K562 (cell line): ENCODE results near the gene AAGAB. TPM values are rescaled to one million over a fixed set of nuclear protein-coding genes. Genes with fewer than 3 reads are reported as not detected.

Experiments
- ATAC-seq: fragments of 200-7000 bp; cut with Tn5 transposase; 3 replicates; pipeline ENCODE4 v1.9.1; 2020; ENCODE audit warnings: moderate library complexity
- BruUV-seq: library from RNA; stranded (reverse); fragments of 400-500 nt; replicated peaks from 2 replicates; lab custom pipeline; 2021; lab: Mats Ljungman, UMichigan
- CTCF ChIA-PET: fragments of 300-600 bp; formaldehyde crosslinking; extraction: SDS; loops from one replicate; lab custom pipeline; 2021; ENCODE audit warnings: low intra/inter-chr PET ratio; lab: Yijun Ruan, JAX
- POLR2A ChIA-PET: fragments of 300-600, 350-650 bp; sonication (Branson Sonifier 250); formaldehyde crosslinking; extraction: SDS; loops from one replicate; lab custom pipeline; 2021; ENCODE audit warnings: antibody characterized with exemption, inconsistent platforms; lab: Yijun Ruan, JAX
- DNase-seq, 4 experiments: peaks; one replicate each; pipeline versions ENCODE4 v3.0.0 to v3.0.0-alpha.2; 2011 to 2018; ENCODE audit warnings: low spot score in 3 of 4, mixed read lengths in 3 of 4; ENCODE audit errors: extremely low read depth in 1 of 4
- FAIRE-seq: peaks from 2 replicates; lab custom pipeline; 2011; peaks lifted over from hg19 to GRCh38; lab: Jason Lieb, UNC
- H2AFZ ChIP-seq: 2 replicates; pipeline ENCODE4 v1.6.0; 2011; ENCODE audit warnings: low read depth, low read length, control low read depth, inconsistent platforms
- H3K27ac ChIP-seq: fragments of 200-600 bp; 3 replicates; pipeline ENCODE4 v1.8.0; 2011; ENCODE audit warnings: low read depth, mild to moderate bottlenecking, control low read depth, inconsistent platforms, low read length, moderate library complexity, mixed read lengths; ENCODE audit errors: extremely low read depth
- H3K27me3 ChIP-seq, 2 experiments: fragments of 300-600 bp in 1 of 2; 2 replicates in 1 of 2; 3 replicates in 1 of 2; pipeline versions ENCODE4 v1.6.0 to v1.8.0; 2011; ENCODE audit warnings: inconsistent platforms in 2 of 2, low read length in 2 of 2, mild to moderate bottlenecking in 1 of 2, mixed read lengths in 1 of 2, moderate library complexity in 1 of 2; ENCODE audit not compliant: control insufficient read depth in 2 of 2, insufficient read depth in 2 of 2
- H3K36me3 ChIP-seq: fragments of 300-600 bp; 3 replicates; pipeline ENCODE4 v1.8.0; 2011; ENCODE audit warnings: mild to moderate bottlenecking, low read length, inconsistent platforms; ENCODE audit not compliant: control insufficient read depth, insufficient read depth
- H3K4me1 ChIP-seq, 2 experiments: fragments of 200-600 bp in 1 of 2; replicated peaks in 1 of 2; 2 replicates in 1 of 2; 3 replicates in 1 of 2; pipeline versions ENCODE4 v1.5.1 to v1.8.0; 2011; ENCODE audit warnings: inconsistent platforms in 2 of 2, low read length in 2 of 2, mild to moderate bottlenecking in 1 of 2, mixed read lengths in 1 of 2, moderate library complexity in 1 of 2; ENCODE audit not compliant: control insufficient read depth in 2 of 2, insufficient read depth in 2 of 2
- H3K4me2 ChIP-seq: 2 replicates; pipeline ENCODE4 v1.6.1; 2011; ENCODE audit warnings: low read length, control low read depth, inconsistent platforms, mixed read lengths; ENCODE audit not compliant: insufficient read depth
- H3K4me3 ChIP-seq: fragments of 200-600 bp; sonication (generic), shearing (Covaris generic); 2 replicates; pipeline ENCODE4 v1.5.1; 2016; ENCODE audit warnings: control low read depth, inconsistent platforms
- H3K79me2 ChIP-seq: fragments of 200-600 bp; 3 replicates; pipeline ENCODE4 v1.8.0; 2011; ENCODE audit warnings: low read length, inconsistent platforms; ENCODE audit not compliant: control insufficient read depth, insufficient read depth
- H3K9ac ChIP-seq, 2 experiments: 2 replicates each; pipeline versions ENCODE4 v1.6.0 to v1.6.1; 2011; ENCODE audit warnings: low read depth in 2 of 2, low read length in 2 of 2, control low read depth in 1 of 2, inconsistent platforms in 1 of 2, mild to moderate bottlenecking in 1 of 2, mixed read lengths in 1 of 2; ENCODE audit not compliant: insufficient read depth in 1 of 2
- H3K9me1 ChIP-seq: one replicate; pipeline ENCODE4 v1.6.0; 2011; ENCODE audit warnings: inconsistent platforms, mild to moderate bottlenecking, low read length, moderate library complexity; ENCODE audit not compliant: control insufficient read depth, insufficient read depth
- H3K9me3 ChIP-seq: replicated peaks from 2 replicates; pipeline ENCODE4 v1.5.1; 2011; ENCODE audit warnings: low read depth, low read length, inconsistent platforms; ENCODE audit not compliant: control insufficient read depth, insufficient read depth
- H4K20me1 ChIP-seq: replicated peaks from 2 replicates; pipeline ENCODE4 v1.6.1; 2011; ENCODE audit warnings: low read length, inconsistent platforms, mixed read lengths; ENCODE audit not compliant: control insufficient read depth, insufficient read depth
- BRD4 ChIP-seq: fragments of 200-600 bp; sonication (generic); IDR thresholded peaks from 2 replicates; pipeline ENCODE4 v1.6.1; 2017; ENCODE audit warnings: inconsistent platforms
- CAMTA2 ChIP-seq: fragments of 250-450 bp; sonication (Bioruptor Pico); conservative IDR thresholded peaks from 2 replicates; pipeline ENCODE4 v1.5.1; 2022
- CBFA2T2 ChIP-seq: fragments of 450-650 bp; conservative IDR thresholded peaks from 2 replicates; pipeline ENCODE4 v1.6.1; 2017; ENCODE audit warnings: mild to moderate bottlenecking
- KDM5B ChIP-seq: fragments of 200-600 bp; sonication (generic); IDR thresholded peaks from 2 replicates; pipeline ENCODE4 v1.6.1; 2012; ENCODE audit warnings: low read depth, mild to moderate bottlenecking, moderate library complexity, low read length, control low read depth, inconsistent platforms; ENCODE audit not compliant: insufficient replicate concordance
- NFATC3 ChIP-seq: fragments of 450-650 bp; IDR thresholded peaks from 2 replicates; pipeline ENCODE4 v1.6.1; 2017; ENCODE audit warnings: mild to moderate bottlenecking
- NR2C2 ChIP-seq, 2 experiments: fragments of 200-800 bp in 1 of 2; sonication (Bioruptor generic) in 1 of 2; sonication (generic) in 1 of 2; formaldehyde crosslinking in 1 of 2; IDR thresholded peaks; 2 replicates each; pipeline versions ENCODE4 v1.6.1 to v1.8.0; 2016 to 2022; ENCODE audit warnings: mild to moderate bottlenecking in 1 of 2, missing compliant biosample characterization in 1 of 2, missing genetic modification characterization in 1 of 2, missing genetic modification reagents in 1 of 2
- RFX5 ChIP-seq: IDR thresholded peaks from 2 replicates; pipeline ENCODE4 v1.6.1; 2011; ENCODE audit warnings: low read depth, mild to moderate bottlenecking, improper control_type of control experiment, low read length
- SMAD1 ChIP-seq: fragments of 150-350 bp; IDR thresholded peaks from 2 replicates; pipeline ENCODE4 v1.6.1; 2014; ENCODE audit warnings: low read length, low read depth; ENCODE audit not compliant: partially characterized antibody
- XRCC5 ChIP-seq: fragments of 200-400 bp; formaldehyde crosslinking; IDR thresholded peaks from 2 replicates; pipeline ENCODE4 v1.6.1; 2017; ENCODE audit warnings: low read depth, mild to moderate bottlenecking, low read length
- ZBTB7A ChIP-seq: IDR thresholded peaks from 2 replicates; pipeline ENCODE4 v1.6.1; 2011; ENCODE audit warnings: low read depth, mild to moderate bottlenecking, low read length, moderate library complexity, borderline replicate concordance; ENCODE audit not compliant: control insufficient read depth
- ZNF121 ChIP-seq: sonication (generic); formaldehyde crosslinking; conservative IDR thresholded peaks from 2 replicates; pipeline ENCODE4 v1.8.0; 2022; ENCODE audit warnings: missing genetic modification reagents
- ZNF134 ChIP-seq: fragments of 250-450 bp; sonication (Bioruptor Pico); conservative IDR thresholded peaks from 2 replicates; pipeline ENCODE4 v1.4.0; 2020
- ZNF217 ChIP-seq: sonication (generic); formaldehyde crosslinking; IDR thresholded peaks from 2 replicates; pipeline ENCODE4 v1.8.0; 2022; ENCODE audit warnings: mild to moderate bottlenecking, missing genetic modification reagents
- WGBS: fragments of 100-300 bp; shearing (Covaris generic); methylation state at CpG from one replicate; pipeline ENCODE4 v1.1.6; 2016; ENCODE audit warnings: low coverage, mixed read lengths; ENCODE audit not compliant: insufficient coverage; ENCODE audit errors: missing lambda C conversion rate; 5-methylcytosine and 5-hydroxymethylcytosine counted together
- in situ Hi-C: fragments of 300-500 bp; cut with MboI; formaldehyde crosslinking; loops from 4 replicates; pipeline ENCODE4 v1.15.0; 2018; ENCODE audit warnings: inconsistent platforms, mixed read lengths
- intact Hi-C: fragments of 100-400 bp; cut with micrococcal nuclease; formaldehyde crosslinking; loops from 2 replicates; pipeline ENCODE4 v1.14.2; 2022
- polyA plus RNA-seq, 8 experiments: library from polyadenylated mRNA; depleted of rRNA in 4 of 8; stranded (reverse) in 5 of 8; unstranded in 3 of 8; fragments of >200 nt; fragmentation: Nextera tagmentation in 2 of 8; fragmentation: Illumina TruSeq in 1 of 8; extraction: Ambion mirVana in 2 of 8; extraction: Trizol in 1 of 8; gene quantifications; 2 replicates each; pipeline versions ENCODE4 v1.2.1 to v1.2.3, GENCODE V29; 2011 to 2014; ENCODE audit warnings: inconsistent platforms in 1 of 8, missing spikeins in 1 of 8
- total RNA-seq, 7 experiments: library from RNA; depleted of rRNA in 6 of 7; stranded (reverse); fragments of >200 nt in 6 of 7; fragmentation: Illumina TruSeq in 2 of 7; extraction: Trizol in 2 of 7; gene quantifications; 2 replicates each; pipeline versions ENCODE4 v1.2.1 to v1.2.3, GENCODE V29; 2011 to 2021; ENCODE audit warnings: low replicate concordance in 1 of 7
- TF ChIP-seq, protein P1 (sequence below): sonication (generic); formaldehyde crosslinking; IDR thresholded peaks from 2 replicates; pipeline ENCODE4 v1.8.0; 2022; ENCODE audit warnings: mild to moderate bottlenecking, missing genetic modification reagents
- TF ChIP-seq, protein P2 (sequence below): fragments of 250-450 bp; sonication (Bioruptor Pico); IDR thresholded peaks from 2 replicates; pipeline ENCODE4 v1.4.0; 2020
- TF ChIP-seq, protein P3 (sequence below): fragments of 450-650 bp; formaldehyde crosslinking; IDR thresholded peaks from 2 replicates; pipeline ENCODE4 v1.4.0; 2020; ENCODE audit warnings: mild to moderate bottlenecking

Gene AAGAB
- total and polyA plus RNA-seq, 9 of the 15 experiments (the other 6 are each of a cell fraction or from before 2014, with no cell fraction given) = 17.8 to 109 (median 58.3) TPM

DNA sequence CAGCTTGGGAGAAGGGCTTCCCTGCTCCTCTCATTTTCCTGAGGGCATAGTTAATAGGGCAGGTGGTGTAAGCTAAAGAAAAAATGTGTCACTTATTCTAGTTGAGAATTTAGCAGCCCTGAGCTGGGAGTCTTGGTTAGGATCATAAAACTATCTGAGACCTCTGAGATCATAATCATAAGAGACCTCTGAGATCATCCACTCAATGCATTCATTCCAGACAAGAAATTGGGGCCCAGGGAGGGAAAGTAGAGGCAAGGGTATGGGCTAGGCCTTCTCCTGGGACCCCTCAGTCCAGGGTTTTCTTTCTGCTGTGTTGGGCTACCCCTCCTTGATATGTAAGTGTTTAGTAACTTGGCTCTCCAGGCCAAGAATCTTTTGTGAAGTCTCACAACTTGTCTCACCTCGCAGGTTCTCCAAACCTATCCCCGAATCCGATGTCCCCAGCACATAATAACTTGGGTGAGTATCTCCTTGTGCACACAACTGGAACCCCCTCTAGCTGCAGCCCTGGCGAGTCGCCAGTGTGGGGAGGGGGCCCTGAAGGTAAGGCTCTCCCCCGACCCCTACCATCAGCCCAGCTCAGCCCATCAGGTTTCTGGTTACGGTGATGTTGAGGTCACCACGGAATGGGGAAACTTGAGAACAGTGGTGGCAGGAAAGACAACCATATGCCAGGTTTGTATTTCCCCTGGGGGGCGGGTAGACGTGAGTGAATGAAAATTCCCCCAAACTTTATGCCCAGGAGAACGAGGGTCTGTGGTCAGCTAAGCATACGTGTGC, 84.1 kb downstream of the AAGAB start:
- POLR2A ChIA-PET = interaction anchor here (0.7 to 1.2 kb wide), 2 partner anchors 9 to 107 kb away, joined by 3 read pairs; no protein-coding TSS in a partner anchor
- CTCF ChIA-PET = no interaction called here
- FAIRE-seq (no peak), DNase-seq (no peak), ATAC-seq (no peak)
- Histone ChIP-seq H3K4me2 (no peak overlapping the region), H3K36me3 (peaks cover 39% of the 10 kb centered on the region; the same call in 2 of the 3 replicates), H3K27ac (no peak overlapping the region), H3K4me3 (no peak overlapping the region), H3K79me2 (no peaks in the 10 kb centered on the region), H2AFZ (no peak overlapping the region), H3K9ac (no peak overlapping the region), H3K9me3 (no peaks in the 10 kb centered on the region), H3K9me1 (no peaks in the 10 kb centered on the region), H3K4me1 (no peaks in the 10 kb centered on the region), H4K20me1 (0 out of 2 replicates have a peak, but pooled peaks cover 8% of the 10 kb centered on the region), H3K27me3 (no peaks in the 10 kb centered on the region)
- intact Hi-C loops (loop anchor here (10.0 kb wide), 1 partner anchor 106 kb away; the partner anchor contains the start of gene SMAD3), in situ Hi-C loops (no loop called here)
- WGBS = 86% methylated on average over 12 of the region's 12 CpGs
- no TSS peak for BruUV-seq
- TF ChIP-seq ZNF217 (CRISPR knock-in tag) = no peak
- no peak for TF ChIP-seq RFX5
- TF ChIP-seq BRD4 = no peak
- TF ChIP-seq, protein P1, sequence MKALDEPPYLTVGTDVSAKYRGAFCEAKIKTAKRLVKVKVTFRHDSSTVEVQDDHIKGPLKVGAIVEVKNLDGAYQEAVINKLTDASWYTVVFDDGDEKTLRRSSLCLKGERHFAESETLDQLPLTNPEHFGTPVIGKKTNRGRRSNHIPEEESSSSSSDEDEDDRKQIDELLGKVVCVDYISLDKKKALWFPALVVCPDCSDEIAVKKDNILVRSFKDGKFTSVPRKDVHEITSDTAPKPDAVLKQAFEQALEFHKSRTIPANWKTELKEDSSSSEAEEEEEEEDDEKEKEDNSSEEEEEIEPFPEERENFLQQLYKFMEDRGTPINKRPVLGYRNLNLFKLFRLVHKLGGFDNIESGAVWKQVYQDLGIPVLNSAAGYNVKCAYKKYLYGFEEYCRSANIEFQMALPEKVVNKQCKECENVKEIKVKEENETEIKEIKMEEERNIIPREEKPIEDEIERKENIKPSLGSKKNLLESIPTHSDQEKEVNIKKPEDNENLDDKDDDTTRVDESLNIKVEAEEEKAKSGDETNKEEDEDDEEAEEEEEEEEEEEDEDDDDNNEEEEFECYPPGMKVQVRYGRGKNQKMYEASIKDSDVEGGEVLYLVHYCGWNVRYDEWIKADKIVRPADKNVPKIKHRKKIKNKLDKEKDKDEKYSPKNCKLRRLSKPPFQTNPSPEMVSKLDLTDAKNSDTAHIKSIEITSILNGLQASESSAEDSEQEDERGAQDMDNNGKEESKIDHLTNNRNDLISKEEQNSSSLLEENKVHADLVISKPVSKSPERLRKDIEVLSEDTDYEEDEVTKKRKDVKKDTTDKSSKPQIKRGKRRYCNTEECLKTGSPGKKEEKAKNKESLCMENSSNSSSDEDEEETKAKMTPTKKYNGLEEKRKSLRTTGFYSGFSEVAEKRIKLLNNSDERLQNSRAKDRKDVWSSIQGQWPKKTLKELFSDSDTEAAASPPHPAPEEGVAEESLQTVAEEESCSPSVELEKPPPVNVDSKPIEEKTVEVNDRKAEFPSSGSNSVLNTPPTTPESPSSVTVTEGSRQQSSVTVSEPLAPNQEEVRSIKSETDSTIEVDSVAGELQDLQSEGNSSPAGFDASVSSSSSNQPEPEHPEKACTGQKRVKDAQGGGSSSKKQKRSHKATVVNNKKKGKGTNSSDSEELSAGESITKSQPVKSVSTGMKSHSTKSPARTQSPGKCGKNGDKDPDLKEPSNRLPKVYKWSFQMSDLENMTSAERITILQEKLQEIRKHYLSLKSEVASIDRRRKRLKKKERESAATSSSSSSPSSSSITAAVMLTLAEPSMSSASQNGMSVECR (CRISPR knock-in tag) = no peak
- no peak for TF ChIP-seq ZNF134
- TF ChIP-seq, protein P2, sequence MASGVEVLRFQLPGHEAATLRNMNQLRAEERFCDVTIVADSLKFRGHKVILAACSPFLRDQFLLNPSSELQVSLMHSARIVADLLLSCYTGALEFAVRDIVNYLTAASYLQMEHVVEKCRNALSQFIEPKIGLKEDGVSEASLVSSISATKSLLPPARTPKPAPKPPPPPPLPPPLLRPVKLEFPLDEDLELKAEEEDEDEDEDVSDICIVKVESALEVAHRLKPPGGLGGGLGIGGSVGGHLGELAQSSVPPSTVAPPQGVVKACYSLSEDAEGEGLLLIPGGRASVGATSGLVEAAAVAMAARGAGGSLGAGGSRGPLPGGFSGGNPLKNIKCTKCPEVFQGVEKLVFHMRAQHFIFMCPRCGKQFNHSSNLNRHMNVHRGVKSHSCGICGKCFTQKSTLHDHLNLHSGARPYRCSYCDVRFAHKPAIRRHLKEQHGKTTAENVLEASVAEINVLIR = no peak
- no peak for TF ChIP-seq CBFA2T2
- TF ChIP-seq NR2C2 (CRISPR knock-in tag; IDR thresholded peaks at IDR 0.05) = no peak
- no peak for TF ChIP-seq NR2C2 (tag; IDR thresholded peaks at IDR 0.05)
- TF ChIP-seq ZNF121 (CRISPR knock-in tag) = no peak
- TF ChIP-seq, protein P3, sequence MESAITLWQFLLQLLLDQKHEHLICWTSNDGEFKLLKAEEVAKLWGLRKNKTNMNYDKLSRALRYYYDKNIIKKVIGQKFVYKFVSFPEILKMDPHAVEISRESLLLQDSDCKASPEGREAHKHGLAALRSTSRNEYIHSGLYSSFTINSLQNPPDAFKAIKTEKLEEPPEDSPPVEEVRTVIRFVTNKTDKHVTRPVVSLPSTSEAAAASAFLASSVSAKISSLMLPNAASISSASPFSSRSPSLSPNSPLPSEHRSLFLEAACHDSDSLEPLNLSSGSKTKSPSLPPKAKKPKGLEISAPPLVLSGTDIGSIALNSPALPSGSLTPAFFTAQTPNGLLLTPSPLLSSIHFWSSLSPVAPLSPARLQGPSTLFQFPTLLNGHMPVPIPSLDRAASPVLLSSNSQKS = no peak
- no peak for TF ChIP-seq CAMTA2
- TF ChIP-seq KDM5B = no peak
- TF ChIP-seq XRCC5 = no peak
- no peak for TF ChIP-seq SMAD1
- no peak for TF ChIP-seq NFATC3
- TF ChIP-seq ZBTB7A = no peak
